GM12878 (cell line): ENCODE measurements around the gene SCN3B. TPM values are rescaled to one million over a fixed set of nuclear protein-coding genes. Genes with fewer than 3 reads are reported as not detected.

Experiments used
- ATAC-seq: fragments of 200-7000 bp; cut with Tn5 transposase; 3 replicates; pipeline ENCODE4 v1.9.1; 2020; ENCODE audit warnings: mild to moderate bottlenecking, moderate library complexity
- BruUV-seq: library from RNA; stranded (reverse); fragments of 400-500 nt; replicated peaks from 2 replicates; lab custom pipeline; 2021; lab: Mats Ljungman, UMichigan
- CTCF ChIA-PET: fragments of 300-600 bp; sonication (Branson Sonifier 250); formaldehyde crosslinking; extraction: SDS; loops from one replicate; lab custom pipeline; 2021; ENCODE audit warnings: inconsistent platforms; lab: Yijun Ruan, JAX
- POLR2A ChIA-PET: fragments of 350-600 bp; formaldehyde crosslinking; extraction: SDS; loops from one replicate; lab custom pipeline; 2021; ENCODE audit warnings: inconsistent platforms; lab: Charles Lee
- RAD21 ChIA-PET: fragments of 300-600 bp; sonication (Branson Sonifier 250); formaldehyde crosslinking; loops from one replicate; lab custom pipeline; 2023; ENCODE audit warnings: antibody characterized with exemption; ENCODE audit not compliant: unreplicated experiment; lab: Charles Lee
- SMC1A ChIA-PET: fragments of 300-600 bp; sonication (Branson Sonifier 250); formaldehyde crosslinking; loops from one replicate; lab custom pipeline; 2023; ENCODE audit not compliant: unreplicated experiment, uncharacterized antibody; lab: Charles Lee
- DNase-seq: peaks from one replicate; pipeline ENCODE4 v3.0.0-alpha.2; 2011; ENCODE audit warnings: low read depth, low spot score
- FAIRE-seq: peaks from 3 replicates; lab custom pipeline; 2011; peaks lifted over from hg19 to GRCh38; lab: Jason Lieb, UNC
- H2AFZ ChIP-seq: 2 replicates; pipeline ENCODE4 v1.6.0; 2011; ENCODE audit warnings: low read depth, low read length, control low read depth; ENCODE audit not compliant: control insufficient read depth
- H3K27ac ChIP-seq: 2 replicates; pipeline ENCODE4 v1.5.1; 2011; ENCODE audit warnings: control low read depth; ENCODE audit not compliant: control insufficient read depth, insufficient read depth
- H3K27me3 ChIP-seq, 2 experiments: replicated peaks in 1 of 2; 2 replicates each; pipeline versions ENCODE4 v1.6.0 to v1.6.1; 2011; ENCODE audit warnings: low read length in 1 of 2; ENCODE audit not compliant: control insufficient read depth in 2 of 2, insufficient read depth in 2 of 2
- H3K36me3 ChIP-seq, 2 experiments: 2 replicates each; pipeline ENCODE4 v1.5.1; 2011; ENCODE audit warnings: low read length in 1 of 2; ENCODE audit not compliant: control insufficient read depth in 2 of 2, insufficient read depth in 2 of 2
- H3K4me1 ChIP-seq: 2 replicates; pipeline ENCODE4 v1.6.1; 2011; ENCODE audit warnings: mild to moderate bottlenecking, low read length, moderate library complexity, mixed read lengths; ENCODE audit not compliant: control insufficient read depth, insufficient read depth
- H3K4me2 ChIP-seq: 2 replicates; pipeline ENCODE4 v1.6.0; 2011; ENCODE audit warnings: control low read depth; ENCODE audit not compliant: control insufficient read depth, insufficient read depth
- H3K4me3 ChIP-seq: fragments of 200-600 bp; sonication (generic); 2 replicates; pipeline ENCODE4 v1.5.1; 2016
- H3K79me2 ChIP-seq: 2 replicates; pipeline ENCODE4 v1.6.0; 2011; ENCODE audit warnings: low read length; ENCODE audit not compliant: control insufficient read depth, insufficient read depth
- H3K9ac ChIP-seq: 2 replicates; pipeline ENCODE4 v1.8.0; 2011; ENCODE audit warnings: low read length, control low read depth, mixed read lengths; ENCODE audit not compliant: control insufficient read depth, insufficient read depth
- H3K9me3 ChIP-seq: replicated peaks from 3 replicates; pipeline ENCODE4 v1.5.1; 2011; ENCODE audit warnings: mild to moderate bottlenecking, low read length; ENCODE audit not compliant: control insufficient read depth, insufficient read depth
- H4K20me1 ChIP-seq: 2 replicates; pipeline ENCODE4 v1.6.0; 2011; ENCODE audit not compliant: control insufficient read depth, insufficient read depth
- ASH2L ChIP-seq: fragments of 300-600, 200-600 bp; sonication (generic); IDR thresholded peaks from 2 replicates; pipeline ENCODE4 v1.6.1; 2017; ENCODE audit warnings: low read depth, mild to moderate bottlenecking, borderline replicate concordance
- CEBPB ChIP-seq, 2 experiments: fragments of 150-350 bp in 1 of 2; IDR thresholded peaks; 2 replicates each; pipeline ENCODE4 v1.6.1; 2012 to 2014; ENCODE audit warnings: low read depth in 2 of 2, low read length in 2 of 2, borderline replicate concordance in 1 of 2, inconsistent platforms in 1 of 2
- EP300 ChIP-seq, 2 experiments: fragments of 150-350 bp in 1 of 2; IDR thresholded peaks; 2 replicates each; pipeline ENCODE4 v1.6.1; 2011 to 2012; ENCODE audit warnings: low read depth in 2 of 2, low read length in 2 of 2, borderline replicate concordance in 1 of 2, improper control_type of control experiment in 1 of 2, inconsistent platforms in 1 of 2; ENCODE audit not compliant: control insufficient read depth in 1 of 2
- ETV6 ChIP-seq, 2 experiments: fragments of 450-650 bp in 1 of 2; IDR thresholded peaks in 1 of 2; conservative IDR thresholded peaks in 1 of 2; 2 replicates each; pipeline ENCODE4 v1.6.1; 2014; ENCODE audit warnings: antibody characterized with exemption in 1 of 2, borderline replicate concordance in 1 of 2, low read depth in 1 of 2, mild to moderate bottlenecking in 1 of 2, moderate library complexity in 1 of 2
- FOXK2 ChIP-seq: fragments of 450-650 bp; IDR thresholded peaks from 2 replicates; pipeline ENCODE4 v1.6.1; 2017; ENCODE audit warnings: mild to moderate bottlenecking, moderate library complexity
- GABPA ChIP-seq: IDR thresholded peaks from 2 replicates; pipeline ENCODE4 v1.6.1; 2014; ENCODE audit warnings: antibody characterized with exemption, low read depth, mild to moderate bottlenecking, inconsistent platforms
- IRF4 ChIP-seq: IDR thresholded peaks from 2 replicates; pipeline ENCODE4 v1.6.1; 2011; ENCODE audit warnings: low read depth, low read length
- JUNB ChIP-seq: IDR thresholded peaks from 2 replicates; pipeline ENCODE4 v1.6.1; 2016; ENCODE audit warnings: antibody characterized with exemption, mild to moderate bottlenecking
- MLLT1 ChIP-seq: fragments of 450-650 bp; IDR thresholded peaks from 2 replicates; pipeline ENCODE4 v1.6.1; 2016; ENCODE audit warnings: mild to moderate bottlenecking
- MTA3 ChIP-seq: IDR thresholded peaks from 2 replicates; pipeline ENCODE4 v1.6.1; 2012; ENCODE audit warnings: low read length, inconsistent platforms, borderline replicate concordance
- POLR2A ChIP-seq: IDR thresholded peaks from 2 replicates; pipeline ENCODE4 v1.6.1; 2011; ENCODE audit warnings: low read depth, mild to moderate bottlenecking, low read length
- RCOR1 ChIP-seq: conservative IDR thresholded peaks from 2 replicates; pipeline ENCODE4 v1.6.1; 2012; ENCODE audit warnings: low read depth, low read length, improper control_type of control experiment
- SMC3 ChIP-seq: IDR thresholded peaks from 2 replicates; pipeline ENCODE4 v1.6.1; 2011; ENCODE audit warnings: low read length, improper control_type of control experiment, borderline replicate concordance
- SUPT20H ChIP-seq: IDR thresholded peaks from 2 replicates; pipeline ENCODE4 v1.6.1; 2011; ENCODE audit warnings: low read depth, mild to moderate bottlenecking, low read length, moderate library complexity, borderline replicate concordance; ENCODE audit not compliant: control insufficient read depth
- TCF12 ChIP-seq: IDR thresholded peaks from 2 replicates; pipeline ENCODE4 v1.6.1; 2011; ENCODE audit warnings: low read depth, mild to moderate bottlenecking, low read length
- ZNF207 ChIP-seq: fragments of 450-650 bp; IDR thresholded peaks from 2 replicates; pipeline ENCODE4 v1.6.1; 2014; ENCODE audit warnings: antibody characterized with exemption, mild to moderate bottlenecking, borderline replicate concordance
- ZSCAN29 ChIP-seq: fragments of 450-650 bp; IDR thresholded peaks from 2 replicates; pipeline ENCODE4 v1.6.1; 2017; ENCODE audit warnings: mild to moderate bottlenecking, moderate library complexity
- WGBS: methylation state at CpG from one replicate; pipeline ENCODE4 v1.1.6; 2016; ENCODE audit warnings: low lambda C conversion rate; ENCODE audit not compliant: insufficient replicate concordance, insufficient coverage; ENCODE audit errors: missing lambda C conversion rate; 5-methylcytosine and 5-hydroxymethylcytosine counted together
- in situ Hi-C: fragments of 300-500 bp; cut with MboI; formaldehyde crosslinking; loops from 9 replicates; pipeline ENCODE4 v1.14.3; 2018; ENCODE audit warnings: mixed read lengths
- intact Hi-C: fragments of 100-400 bp; cut with micrococcal nuclease; formaldehyde crosslinking; loops from one replicate; pipeline ENCODE4 v1.14.2; 2022; ENCODE audit not compliant: unreplicated experiment
- polyA plus RNA-seq, 11 experiments: library from polyadenylated mRNA; depleted of rRNA in 4 of 11; unstranded in 6 of 11; stranded (reverse) in 5 of 11; fragments of >200 nt; fragmentation: Nextera tagmentation in 4 of 11; fragmentation: Illumina TruSeq in 1 of 11; extraction: Ambion mirVana in 4 of 11; extraction: Trizol in 1 of 11; gene quantifications; 1 replicate in 1 of 11; 2 replicates in 10 of 11; pipeline versions ENCODE4 v1.2.1 to v1.2.3, GENCODE V29; 2011 to 2016; ENCODE audit warnings: inconsistent platforms in 2 of 11, missing spikeins in 2 of 11, low read depth in 1 of 11
- total RNA-seq, 4 experiments: library from RNA; depleted of rRNA in 3 of 4; stranded (reverse); fragments of >200 nt in 3 of 4; fragmentation: Illumina TruSeq in 1 of 4; extraction: Trizol in 1 of 4; gene quantifications; 2 replicates each; pipeline versions ENCODE4 v1.2.1 to v1.2.3, GENCODE V29; 2013 to 2021
- TF ChIP-seq, protein P1 (sequence below): fragments of 450-650 bp; IDR thresholded peaks from 2 replicates; pipeline ENCODE4 v1.6.1; 2014; ENCODE audit warnings: mild to moderate bottlenecking
- TF ChIP-seq, protein P2 (sequence below): fragments of 450-650 bp; IDR thresholded peaks from 2 replicates; pipeline ENCODE4 v1.6.1; 2016; ENCODE audit warnings: mild to moderate bottlenecking, moderate library complexity, borderline replicate concordance

Gene SCN3B
- total and polyA plus RNA-seq, 10 of the 15 experiments (the other 5 are each of a cell fraction or from before 2014, with no cell fraction given) = 0.01 to 0.12 (median 0.09) TPM; not detected in 7

DNA sequence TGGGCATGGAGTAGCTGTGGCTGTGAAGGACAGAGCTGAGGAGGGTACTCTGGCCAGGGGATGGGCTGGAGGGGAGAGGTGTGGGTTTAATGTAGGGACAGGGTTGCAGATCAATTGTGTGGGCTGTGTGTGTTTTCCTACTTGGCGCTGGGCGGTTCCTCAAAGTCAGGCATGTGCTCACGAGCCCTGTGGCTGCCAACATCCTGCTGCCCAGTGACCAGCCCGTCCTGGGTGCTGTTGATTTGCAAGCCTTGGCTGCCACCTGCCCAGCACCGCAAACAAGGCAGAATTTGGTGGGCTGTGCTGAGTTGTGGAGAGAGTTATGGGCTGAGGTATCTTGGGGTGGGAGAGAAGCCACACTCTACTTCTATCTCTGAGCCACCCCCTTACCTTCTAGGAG, 69.2 kb downstream of the SCN3B start:
- H3K36me3 ChIP-seq = peaks cover 0 to 9% of the 10 kb centered on the region in 2 experiments; a peak in 3 of 4 replicates
- no peak overlapping the region for H3K4me3 ChIP-seq
- H3K27ac ChIP-seq = no peak overlapping the region
- no peak overlapping the region for H3K9ac ChIP-seq
- no peaks in the 10 kb centered on the region for H3K9me3 ChIP-seq
- H2AFZ ChIP-seq = no peak overlapping the region
- FAIRE-seq (no peak), ATAC-seq (no peak), DNase-seq (no peak)
- H3K4me2 ChIP-seq = no peak overlapping the region
- H3K79me2 ChIP-seq = no peaks in the 10 kb centered on the region
- POLR2A ChIA-PET = no interaction called here
- intact Hi-C loops = no loop called here
- no peaks in the 10 kb centered on the region for H4K20me1 ChIP-seq
- WGBS = 55% methylated on average over 5 of the region's 5 CpGs
- SMC1A ChIA-PET = no interaction called here
- TF ChIP-seq JUNB (no peak), ASH2L (no peak), SMC3 (no peak), ETV6 (conservative IDR thresholded peaks at IDR 0.05 in 1 of 2, IDR thresholded peaks at IDR 0.05 in 1 of 2; ENCODE audit: borderline replicate concordance in 1 of 2, low read depth in 1 of 2) (no peak), ZNF207 (no peak), CEBPB (IDR thresholded peaks at IDR 0.05; ENCODE audit: borderline replicate concordance in 1 of 2, low read depth in 2 of 2, low read length in 2 of 2) (no peak), SUPT20H (no peak), MLLT1 (no peak), POLR2A (no peak), EP300 (IDR thresholded peaks at IDR 0.05; ENCODE audit: borderline replicate concordance in 1 of 2, control insufficient read depth in 1 of 2, low read depth in 2 of 2, low read length in 2 of 2) (no peak), GABPA (no peak), RCOR1 (no peak), ZSCAN29 (no peak), FOXK2 (no peak), IRF4 (no peak), TCF12 (no peak), MTA3 (no peak)
- TF ChIP-seq, protein P1, sequence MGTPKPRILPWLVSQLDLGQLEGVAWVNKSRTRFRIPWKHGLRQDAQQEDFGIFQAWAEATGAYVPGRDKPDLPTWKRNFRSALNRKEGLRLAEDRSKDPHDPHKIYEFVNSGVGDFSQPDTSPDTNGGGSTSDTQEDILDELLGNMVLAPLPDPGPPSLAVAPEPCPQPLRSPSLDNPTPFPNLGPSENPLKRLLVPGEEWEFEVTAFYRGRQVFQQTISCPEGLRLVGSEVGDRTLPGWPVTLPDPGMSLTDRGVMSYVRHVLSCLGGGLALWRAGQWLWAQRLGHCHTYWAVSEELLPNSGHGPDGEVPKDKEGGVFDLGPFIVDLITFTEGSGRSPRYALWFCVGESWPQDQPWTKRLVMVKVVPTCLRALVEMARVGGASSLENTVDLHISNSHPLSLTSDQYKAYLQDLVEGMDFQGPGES = no peak
- TF ChIP-seq, protein P2, sequence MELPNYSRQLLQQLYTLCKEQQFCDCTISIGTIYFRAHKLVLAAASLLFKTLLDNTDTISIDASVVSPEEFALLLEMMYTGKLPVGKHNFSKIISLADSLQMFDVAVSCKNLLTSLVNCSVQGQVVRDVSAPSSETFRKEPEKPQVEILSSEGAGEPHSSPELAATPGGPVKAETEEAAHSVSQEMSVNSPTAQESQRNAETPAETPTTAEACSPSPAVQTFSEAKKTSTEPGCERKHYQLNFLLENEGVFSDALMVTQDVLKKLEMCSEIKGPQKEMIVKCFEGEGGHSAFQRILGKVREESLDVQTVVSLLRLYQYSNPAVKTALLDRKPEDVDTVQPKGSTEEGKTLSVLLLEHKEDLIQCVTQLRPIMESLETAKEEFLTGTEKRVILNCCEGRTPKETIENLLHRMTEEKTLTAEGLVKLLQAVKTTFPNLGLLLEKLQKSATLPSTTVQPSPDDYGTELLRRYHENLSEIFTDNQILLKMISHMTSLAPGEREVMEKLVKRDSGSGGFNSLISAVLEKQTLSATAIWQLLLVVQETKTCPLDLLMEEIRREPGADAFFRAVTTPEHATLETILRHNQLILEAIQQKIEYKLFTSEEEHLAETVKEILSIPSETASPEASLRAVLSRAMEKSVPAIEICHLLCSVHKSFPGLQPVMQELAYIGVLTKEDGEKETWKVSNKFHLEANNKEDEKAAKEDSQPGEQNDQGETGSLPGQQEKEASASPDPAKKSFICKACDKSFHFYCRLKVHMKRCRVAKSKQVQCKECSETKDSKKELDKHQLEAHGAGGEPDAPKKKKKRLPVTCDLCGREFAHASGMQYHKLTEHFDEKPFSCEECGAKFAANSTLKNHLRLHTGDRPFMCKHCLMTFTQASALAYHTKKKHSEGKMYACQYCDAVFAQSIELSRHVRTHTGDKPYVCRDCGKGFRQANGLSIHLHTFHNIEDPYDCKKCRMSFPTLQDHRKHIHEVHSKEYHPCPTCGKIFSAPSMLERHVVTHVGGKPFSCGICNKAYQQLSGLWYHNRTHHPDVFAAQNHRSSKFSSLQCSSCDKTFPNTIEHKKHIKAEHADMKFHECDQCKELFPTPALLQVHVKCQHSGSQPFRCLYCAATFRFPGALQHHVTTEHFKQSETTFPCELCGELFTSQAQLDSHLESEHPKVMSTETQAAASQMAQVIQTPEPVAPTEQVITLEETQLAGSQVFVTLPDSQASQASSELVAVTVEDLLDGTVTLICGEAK = no peak
- H3K27me3 ChIP-seq = no peaks in the 10 kb centered on the region
- H3K4me1 ChIP-seq = no peaks in the 10 kb centered on the region
- no TSS peak for BruUV-seq
- in situ Hi-C loops = no loop called here
- RAD21 ChIA-PET = interaction anchor here (1.4 kb wide), 1 partner anchor 178 kb away, joined by 4 read pairs; no protein-coding TSS in a partner anchor
- CTCF ChIA-PET = interaction anchor here (1.3 to 1.8 kb wide), 2 partner anchors 9 to 123 kb away, joined by 3 to 8 read pairs; no protein-coding TSS in a partner anchor
